ENCODE data around the gene TSEN2.
A peak's percentile ranks its signal among the peaks of the same experiment; 100 is the strongest.

TSEN2 gene

DNA sequence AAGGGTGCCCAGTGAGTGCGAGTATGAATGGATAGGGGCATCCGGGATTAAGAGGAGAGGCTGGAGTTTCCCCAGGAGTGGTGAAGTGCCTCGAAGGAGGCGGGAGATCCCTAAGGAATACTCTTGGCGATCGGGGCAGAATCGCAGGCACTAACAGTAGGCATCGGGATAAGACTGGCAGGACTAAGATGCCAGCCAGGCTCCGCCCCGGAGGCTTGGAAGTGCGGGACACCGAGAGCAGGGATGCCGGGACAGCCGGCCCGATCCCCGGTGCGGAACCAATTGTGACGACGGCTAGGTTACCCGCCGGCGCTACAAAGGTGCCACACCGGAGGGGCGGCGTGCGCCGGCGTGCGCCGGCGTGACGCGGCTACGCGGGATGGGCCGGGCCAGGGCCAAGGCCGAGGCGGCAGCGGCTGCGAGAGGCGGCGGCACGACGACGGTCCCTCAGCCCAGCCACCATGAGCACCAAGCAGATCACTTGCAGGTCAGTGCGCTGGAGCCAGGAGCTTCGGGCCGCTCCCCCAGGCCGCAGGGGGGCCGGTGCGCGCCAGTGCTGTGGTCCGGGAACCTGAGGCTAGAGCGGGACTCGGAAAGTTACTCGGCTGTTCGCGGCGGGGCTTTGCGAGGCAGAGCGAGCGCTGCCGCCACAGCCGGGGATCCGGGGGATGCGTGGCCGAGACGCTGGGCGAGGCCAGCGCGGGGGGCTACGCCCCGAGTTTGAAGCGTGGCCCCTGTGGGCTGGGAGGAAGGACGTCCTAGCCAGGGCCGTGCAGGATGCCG, 72.6 kb downstream of the TSEN2 start, which contains the start of gene MKRN2:
Gene MKRN2, plus strand, starts transcription at position 398 of the 783 bp plus-strand sequence. Its CDS starts 64 bp downstream, at position 462.
- H3K79me2 ChIP-seq (ENCODE audit: insufficient read depth, low read length) = peaks cover 50% of the 10 kb centered on the region
- H2AFZ ChIP-seq (ENCODE audit: low read depth, low read length, severe bottlenecking) = peak within 1 kb of the TSS; percentile 97
- TF ChIP-seq, protein P1, sequence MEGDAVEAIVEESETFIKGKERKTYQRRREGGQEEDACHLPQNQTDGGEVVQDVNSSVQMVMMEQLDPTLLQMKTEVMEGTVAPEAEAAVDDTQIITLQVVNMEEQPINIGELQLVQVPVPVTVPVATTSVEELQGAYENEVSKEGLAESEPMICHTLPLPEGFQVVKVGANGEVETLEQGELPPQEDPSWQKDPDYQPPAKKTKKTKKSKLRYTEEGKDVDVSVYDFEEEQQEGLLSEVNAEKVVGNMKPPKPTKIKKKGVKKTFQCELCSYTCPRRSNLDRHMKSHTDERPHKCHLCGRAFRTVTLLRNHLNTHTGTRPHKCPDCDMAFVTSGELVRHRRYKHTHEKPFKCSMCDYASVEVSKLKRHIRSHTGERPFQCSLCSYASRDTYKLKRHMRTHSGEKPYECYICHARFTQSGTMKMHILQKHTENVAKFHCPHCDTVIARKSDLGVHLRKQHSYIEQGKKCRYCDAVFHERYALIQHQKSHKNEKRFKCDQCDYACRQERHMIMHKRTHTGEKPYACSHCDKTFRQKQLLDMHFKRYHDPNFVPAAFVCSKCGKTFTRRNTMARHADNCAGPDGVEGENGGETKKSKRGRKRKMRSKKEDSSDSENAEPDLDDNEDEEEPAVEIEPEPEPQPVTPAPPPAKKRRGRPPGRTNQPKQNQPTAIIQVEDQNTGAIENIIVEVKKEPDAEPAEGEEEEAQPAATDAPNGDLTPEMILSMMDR (IDR thresholded peaks at IDR 0.05; ENCODE audit: insufficient read depth, low read length, poor library complexity, severe bottlenecking) = no peak
- TF ChIP-seq EZH2phosphoT487 (conservative IDR thresholded peaks at IDR 0.05; ENCODE audit: low read length) = no peak
- H3K27ac ChIP-seq (ENCODE audit: low read depth, low read length) = peak within 1 kb of the TSS; percentile 70
- no peaks in the 10 kb centered on the region for H3F3A ChIP-seq (ENCODE audit: insufficient read depth)
- peak within 1 kb of the TSS; percentile 84 for H3K9ac ChIP-seq (ENCODE audit: low read length)
- H3K27me3 ChIP-seq (ENCODE audit: low read length) = no peaks in the 10 kb centered on the region
- H3K4me2 ChIP-seq (ENCODE audit: low read depth, low read length, poor library complexity, severe bottlenecking) = peak within 1 kb of the TSS; percentile 95
- H3K4me3 ChIP-seq (ENCODE audit: insufficient read depth, low read length, poor library complexity, severe bottlenecking) = peak within 1 kb of the TSS; percentile 74
- no peaks in the 10 kb centered on the region for H3K36me3 ChIP-seq (ENCODE audit: low read length)
- H3K9me3 ChIP-seq (ENCODE audit: insufficient read depth, low read length) = no peaks in the 10 kb centered on the region
- H4K20me1 ChIP-seq (ENCODE audit: low read depth, low read length) = peaks cover 3% of the 10 kb centered on the region; the same call in 1 of the 2 replicates
- H3K9me2 ChIP-seq (replicated peaks; ENCODE audit: insufficient read depth, low read length) = no peaks in the 10 kb centered on the region

DNA sequence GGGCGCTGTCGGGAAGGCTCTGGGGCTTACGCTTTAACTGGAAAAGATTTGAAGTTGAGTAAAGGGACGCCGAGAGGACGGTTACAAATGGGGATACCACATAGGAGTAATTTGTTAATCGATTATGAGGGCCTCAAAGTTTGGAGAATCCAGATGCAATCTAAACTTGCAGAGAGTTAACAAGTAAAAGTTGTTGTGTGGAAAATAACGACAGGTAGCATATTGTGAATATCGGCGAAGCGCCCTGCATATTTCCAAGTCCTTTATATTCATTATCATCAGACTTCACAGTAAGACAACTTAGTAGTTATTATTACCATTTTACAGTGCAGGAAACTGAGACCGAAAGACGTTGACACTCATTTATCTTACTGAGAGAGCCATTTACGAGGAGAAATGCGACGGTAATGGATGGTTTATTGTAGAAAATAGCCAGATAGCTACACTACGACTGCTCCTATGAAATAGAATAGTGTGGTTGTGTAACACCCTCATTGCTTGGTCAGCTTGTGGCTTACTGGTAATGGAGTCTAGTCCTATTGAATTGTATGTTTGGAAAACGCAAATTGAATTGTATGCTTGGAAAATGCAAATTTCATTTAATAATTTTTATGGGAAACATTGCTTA, 73.3 kb downstream of the TSEN2 start:
- peak overlapping the region; percentile 95 for H3K4me2 ChIP-seq (ENCODE audit: low read depth, low read length, poor library complexity, severe bottlenecking)
- H3K9me2 ChIP-seq (replicated peaks; ENCODE audit: insufficient read depth, low read length) = no peaks in the 10 kb centered on the region
- no peaks in the 10 kb centered on the region for H3K27me3 ChIP-seq (ENCODE audit: low read length)
- peak overlapping the region; percentile 97 for H2AFZ ChIP-seq (ENCODE audit: low read depth, low read length, severe bottlenecking)
- no peaks in the 10 kb centered on the region for H3F3A ChIP-seq (ENCODE audit: insufficient read depth)
- H3K27ac ChIP-seq (ENCODE audit: low read depth, low read length) = peak overlapping the region; percentile 70
- TF ChIP-seq EZH2phosphoT487 (conservative IDR thresholded peaks at IDR 0.05; ENCODE audit: low read length) = no peak
- TF ChIP-seq, protein P1 (IDR thresholded peaks at IDR 0.05; ENCODE audit: insufficient read depth, low read length, poor library complexity, severe bottlenecking) = no peak
- peaks cover 57% of the 10 kb centered on the region for H3K79me2 ChIP-seq (ENCODE audit: insufficient read depth, low read length)
- peak overlapping the region; percentile 74 for H3K4me3 ChIP-seq (ENCODE audit: insufficient read depth, low read length, poor library complexity, severe bottlenecking)
- H3K9me3 ChIP-seq (ENCODE audit: insufficient read depth, low read length) = no peaks in the 10 kb centered on the region
- peaks cover 3% of the 10 kb centered on the region; the same call in 1 of the 2 replicates for H4K20me1 ChIP-seq (ENCODE audit: low read depth, low read length)
- no peaks in the 10 kb centered on the region for H3K36me3 ChIP-seq (ENCODE audit: low read length)
- H3K9ac ChIP-seq (ENCODE audit: low read length) = peak overlapping the region; percentile 84

DNA sequence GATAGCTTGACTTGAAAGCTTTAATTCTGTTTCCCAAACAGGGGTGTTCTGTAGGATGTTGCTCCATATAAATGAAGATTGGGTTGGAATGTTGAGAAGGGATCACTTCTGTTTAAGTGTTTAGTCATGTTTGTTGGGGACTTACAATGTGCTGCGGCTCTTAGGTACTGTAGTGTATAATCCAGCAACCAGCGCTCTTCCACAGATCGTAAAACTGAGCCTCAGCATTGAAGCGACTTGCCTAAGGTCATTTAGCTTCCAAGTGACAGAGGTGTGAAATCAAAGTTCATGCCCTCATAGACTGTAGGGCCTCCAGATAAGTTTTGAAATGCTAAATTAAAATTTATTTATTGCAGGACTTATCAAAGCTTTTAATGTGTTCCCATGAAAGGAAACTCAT, 74.4 kb downstream of the TSEN2 start:
- H3K27me3 ChIP-seq (ENCODE audit: low read length) = no peaks in the 10 kb centered on the region
- peaks cover 3% of the 10 kb centered on the region; the same call in 1 of the 2 replicates for H4K20me1 ChIP-seq (ENCODE audit: low read depth, low read length)
- peak overlapping the region; percentile 95 for H3K4me2 ChIP-seq (ENCODE audit: low read depth, low read length, poor library complexity, severe bottlenecking)
- H3F3A ChIP-seq (ENCODE audit: insufficient read depth) = no peaks in the 10 kb centered on the region
- TF ChIP-seq EZH2phosphoT487 (conservative IDR thresholded peaks at IDR 0.05; ENCODE audit: low read length) = no peak
- TF ChIP-seq, protein P1 (IDR thresholded peaks at IDR 0.05; ENCODE audit: insufficient read depth, low read length, poor library complexity, severe bottlenecking) = no peak
- H3K79me2 ChIP-seq (ENCODE audit: insufficient read depth, low read length) = peaks cover 66% of the 10 kb centered on the region
- H3K36me3 ChIP-seq (ENCODE audit: low read length) = no peaks in the 10 kb centered on the region
- no peaks in the 10 kb centered on the region for H3K9me3 ChIP-seq (ENCODE audit: insufficient read depth, low read length)
- no peak overlapping the region for H3K27ac ChIP-seq (ENCODE audit: low read depth, low read length)
- no peak overlapping the region for H3K4me3 ChIP-seq (ENCODE audit: insufficient read depth, low read length, poor library complexity, severe bottlenecking)
- H2AFZ ChIP-seq (ENCODE audit: low read depth, low read length, severe bottlenecking) = no peak overlapping the region
- H3K9ac ChIP-seq (ENCODE audit: low read length) = peak overlapping the region; percentile 84; the same call in 1 of the 2 replicates
- H3K9me2 ChIP-seq (replicated peaks; ENCODE audit: insufficient read depth, low read length) = no peaks in the 10 kb centered on the region
